K562 (cell line): ENCODE data around the gene POLR2H. TPM values are rescaled to one million over a fixed set of nuclear protein-coding genes. Genes with fewer than 3 reads are reported as not detected.

ENCODE experiments used
- ATAC-seq: fragments of 200-7000 bp; cut with Tn5 transposase; 3 replicates; pipeline ENCODE4 v1.9.1; 2020; ENCODE audit warnings: moderate library complexity
- BruUV-seq: library from RNA; stranded (reverse); fragments of 400-500 nt; replicated peaks from 2 replicates; lab custom pipeline; 2021; lab: Mats Ljungman, UMichigan
- CTCF ChIA-PET: fragments of 300-600 bp; formaldehyde crosslinking; extraction: SDS; loops from one replicate; lab custom pipeline; 2021; ENCODE audit warnings: low intra/inter-chr PET ratio; lab: Yijun Ruan, JAX
- POLR2A ChIA-PET: fragments of 300-600, 350-650 bp; sonication (Branson Sonifier 250); formaldehyde crosslinking; extraction: SDS; loops from one replicate; lab custom pipeline; 2021; ENCODE audit warnings: antibody characterized with exemption, inconsistent platforms; lab: Yijun Ruan, JAX
- DNase-seq, 4 experiments: peaks; one replicate each; pipeline versions ENCODE4 v3.0.0 to v3.0.0-alpha.2; 2011 to 2018; ENCODE audit warnings: low spot score in 3 of 4, mixed read lengths in 3 of 4; ENCODE audit errors: extremely low read depth in 1 of 4
- FAIRE-seq: peaks from 2 replicates; lab custom pipeline; 2011; peaks lifted over from hg19 to GRCh38; lab: Jason Lieb, UNC
- H2AFZ ChIP-seq: 2 replicates; pipeline ENCODE4 v1.6.0; 2011; ENCODE audit warnings: low read depth, low read length, control low read depth, inconsistent platforms
- H3K27ac ChIP-seq: fragments of 200-600 bp; 3 replicates; pipeline ENCODE4 v1.8.0; 2011; ENCODE audit warnings: low read depth, mild to moderate bottlenecking, control low read depth, inconsistent platforms, low read length, moderate library complexity, mixed read lengths; ENCODE audit errors: extremely low read depth
- H3K27me3 ChIP-seq, 2 experiments: fragments of 300-600 bp in 1 of 2; 2 replicates in 1 of 2; 3 replicates in 1 of 2; pipeline versions ENCODE4 v1.6.0 to v1.8.0; 2011; ENCODE audit warnings: inconsistent platforms in 2 of 2, low read length in 2 of 2, mild to moderate bottlenecking in 1 of 2, mixed read lengths in 1 of 2, moderate library complexity in 1 of 2; ENCODE audit not compliant: control insufficient read depth in 2 of 2, insufficient read depth in 2 of 2
- H3K36me3 ChIP-seq: fragments of 300-600 bp; 3 replicates; pipeline ENCODE4 v1.8.0; 2011; ENCODE audit warnings: mild to moderate bottlenecking, low read length, inconsistent platforms; ENCODE audit not compliant: control insufficient read depth, insufficient read depth
- H3K4me1 ChIP-seq, 2 experiments: fragments of 200-600 bp in 1 of 2; replicated peaks in 1 of 2; 2 replicates in 1 of 2; 3 replicates in 1 of 2; pipeline versions ENCODE4 v1.5.1 to v1.8.0; 2011; ENCODE audit warnings: inconsistent platforms in 2 of 2, low read length in 2 of 2, mild to moderate bottlenecking in 1 of 2, mixed read lengths in 1 of 2, moderate library complexity in 1 of 2; ENCODE audit not compliant: control insufficient read depth in 2 of 2, insufficient read depth in 2 of 2
- H3K4me2 ChIP-seq: 2 replicates; pipeline ENCODE4 v1.6.1; 2011; ENCODE audit warnings: low read length, control low read depth, inconsistent platforms, mixed read lengths; ENCODE audit not compliant: insufficient read depth
- H3K4me3 ChIP-seq: fragments of 200-600 bp; sonication (generic), shearing (Covaris generic); 2 replicates; pipeline ENCODE4 v1.5.1; 2016; ENCODE audit warnings: control low read depth, inconsistent platforms
- H3K79me2 ChIP-seq: fragments of 200-600 bp; 3 replicates; pipeline ENCODE4 v1.8.0; 2011; ENCODE audit warnings: low read length, inconsistent platforms; ENCODE audit not compliant: control insufficient read depth, insufficient read depth
- H3K9ac ChIP-seq, 2 experiments: 2 replicates each; pipeline versions ENCODE4 v1.6.0 to v1.6.1; 2011; ENCODE audit warnings: low read depth in 2 of 2, low read length in 2 of 2, control low read depth in 1 of 2, inconsistent platforms in 1 of 2, mild to moderate bottlenecking in 1 of 2, mixed read lengths in 1 of 2; ENCODE audit not compliant: insufficient read depth in 1 of 2
- H3K9me1 ChIP-seq: one replicate; pipeline ENCODE4 v1.6.0; 2011; ENCODE audit warnings: inconsistent platforms, mild to moderate bottlenecking, low read length, moderate library complexity; ENCODE audit not compliant: control insufficient read depth, insufficient read depth
- H3K9me3 ChIP-seq: replicated peaks from 2 replicates; pipeline ENCODE4 v1.5.1; 2011; ENCODE audit warnings: low read depth, low read length, inconsistent platforms; ENCODE audit not compliant: control insufficient read depth, insufficient read depth
- H4K20me1 ChIP-seq: replicated peaks from 2 replicates; pipeline ENCODE4 v1.6.1; 2011; ENCODE audit warnings: low read length, inconsistent platforms, mixed read lengths; ENCODE audit not compliant: control insufficient read depth, insufficient read depth
- KHSRP ChIP-seq: fragments of 450-650 bp; IDR thresholded peaks from 2 replicates; pipeline ENCODE4 v1.6.1; 2017
- WGBS: fragments of 100-300 bp; shearing (Covaris generic); methylation state at CpG from one replicate; pipeline ENCODE4 v1.1.6; 2016; ENCODE audit warnings: low coverage, mixed read lengths; ENCODE audit not compliant: insufficient coverage; ENCODE audit errors: missing lambda C conversion rate; 5-methylcytosine and 5-hydroxymethylcytosine counted together
- in situ Hi-C: fragments of 300-500 bp; cut with MboI; formaldehyde crosslinking; loops from 4 replicates; pipeline ENCODE4 v1.15.0; 2018; ENCODE audit warnings: inconsistent platforms, mixed read lengths
- intact Hi-C: fragments of 100-400 bp; cut with micrococcal nuclease; formaldehyde crosslinking; loops from 2 replicates; pipeline ENCODE4 v1.14.2; 2022
- polyA plus RNA-seq, 8 experiments: library from polyadenylated mRNA; depleted of rRNA in 4 of 8; stranded (reverse) in 5 of 8; unstranded in 3 of 8; fragments of >200 nt; fragmentation: Nextera tagmentation in 2 of 8; fragmentation: Illumina TruSeq in 1 of 8; extraction: Ambion mirVana in 2 of 8; extraction: Trizol in 1 of 8; gene quantifications; 2 replicates each; pipeline versions ENCODE4 v1.2.1 to v1.2.3, GENCODE V29; 2011 to 2014; ENCODE audit warnings: inconsistent platforms in 1 of 8, missing spikeins in 1 of 8
- total RNA-seq, 7 experiments: library from RNA; depleted of rRNA in 6 of 7; stranded (reverse); fragments of >200 nt in 6 of 7; fragmentation: Illumina TruSeq in 2 of 7; extraction: Trizol in 2 of 7; gene quantifications; 2 replicates each; pipeline versions ENCODE4 v1.2.1 to v1.2.3, GENCODE V29; 2011 to 2021; ENCODE audit warnings: low replicate concordance in 1 of 7
- TF ChIP-seq, protein P1 (sequence below), 3 experiments: fragments of 200-800 bp in 1 of 3; sonication (Bioruptor generic) in 1 of 3; sonication (generic) in 1 of 3; formaldehyde crosslinking in 1 of 3; IDR thresholded peaks; 2 replicates each; pipeline versions ENCODE4 v1.6.1 to v1.8.0; 2016 to 2022; ENCODE audit warnings: mild to moderate bottlenecking in 2 of 3, missing compliant biosample characterization in 2 of 3, missing genetic modification characterization in 2 of 3, missing genetic modification reagents in 1 of 3
- TF ChIP-seq, protein P2 (sequence below): sonication (generic); formaldehyde crosslinking; IDR thresholded peaks from 2 replicates; pipeline ENCODE4 v1.8.0; 2022; ENCODE audit warnings: missing genetic modification reagents, mild to moderate bottlenecking, moderate library complexity, borderline replicate concordance

The POLR2H gene
- total and polyA plus RNA-seq, 9 of the 15 experiments (the other 6 are each of a cell fraction or from before 2014, with no cell fraction given) = 128 to 512 (median 220) TPM

DNA sequence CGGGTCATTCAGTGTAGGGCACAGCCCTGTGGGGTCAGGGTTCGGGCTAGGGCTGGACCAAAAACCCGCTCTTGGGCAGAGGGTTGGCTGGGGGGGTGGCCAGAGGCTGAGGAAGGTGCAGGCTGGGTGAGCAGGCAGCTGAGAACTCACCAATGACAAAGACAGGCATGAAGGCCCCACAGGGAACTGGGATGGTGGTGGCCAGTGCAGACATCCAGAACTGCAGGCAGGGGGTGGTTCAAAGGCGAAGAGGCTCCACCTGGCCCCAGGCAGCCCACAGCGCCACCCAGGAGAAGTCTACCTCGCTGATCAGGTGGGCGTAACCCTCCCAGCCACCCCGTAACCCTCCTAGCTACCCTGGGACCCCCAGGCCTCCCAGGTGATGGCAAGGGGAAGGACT is 6.8 kb upstream of the POLR2H start:
- H3K79me2 ChIP-seq = peaks cover 6% of the 10 kb centered on the region; the same call in 2 of the 3 replicates
- in situ Hi-C loops (no loop called here), intact Hi-C loops (no loop called here)
- no peaks in the 10 kb centered on the region for H4K20me1 ChIP-seq
- no peak overlapping the region for H3K4me3 ChIP-seq
- H3K9me3 ChIP-seq = no peaks in the 10 kb centered on the region
- DNase-seq (no peak), ATAC-seq (no peak; the same call in 2 of the 3 replicates)
- WGBS = 91% methylated on average over 5 of the region's 8 CpGs
- ChIA-PET POLR2A (interaction anchor here (0.6 to 1.2 kb wide), 3 partner anchors 9 to 1469 kb away, joined by 3 to 4 read pairs (median 4); no protein-coding TSS in a partner anchor), CTCF (no interaction called here)
- no peaks in the 10 kb centered on the region for H3K27me3 ChIP-seq
- H3K4me2 ChIP-seq = no peak overlapping the region
- H3K27ac ChIP-seq = no peak overlapping the region
- peaks cover 86% of the 10 kb centered on the region; the same call in 2 of the 3 replicates for H3K36me3 ChIP-seq
- peaks cover 25 to 69% of the 10 kb centered on the region in 2 experiments; a peak in 4 of 5 replicates for H3K4me1 ChIP-seq
- TF ChIP-seq, protein P1, sequence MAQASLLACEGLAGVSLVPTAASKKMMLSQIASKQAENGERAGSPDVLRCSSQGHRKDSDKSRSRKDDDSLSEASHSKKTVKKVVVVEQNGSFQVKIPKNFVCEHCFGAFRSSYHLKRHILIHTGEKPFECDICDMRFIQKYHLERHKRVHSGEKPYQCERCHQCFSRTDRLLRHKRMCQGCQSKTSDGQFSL (CRISPR knock-in tag; IDR thresholded peaks at IDR 0.05) = 0 out of 2 replicates have a peak, but pooled peaks have one; percentile 58
- TF ChIP-seq, protein P1 (tag; IDR thresholded peaks at IDR 0.05) = no peak
- TF ChIP-seq, protein P2, sequence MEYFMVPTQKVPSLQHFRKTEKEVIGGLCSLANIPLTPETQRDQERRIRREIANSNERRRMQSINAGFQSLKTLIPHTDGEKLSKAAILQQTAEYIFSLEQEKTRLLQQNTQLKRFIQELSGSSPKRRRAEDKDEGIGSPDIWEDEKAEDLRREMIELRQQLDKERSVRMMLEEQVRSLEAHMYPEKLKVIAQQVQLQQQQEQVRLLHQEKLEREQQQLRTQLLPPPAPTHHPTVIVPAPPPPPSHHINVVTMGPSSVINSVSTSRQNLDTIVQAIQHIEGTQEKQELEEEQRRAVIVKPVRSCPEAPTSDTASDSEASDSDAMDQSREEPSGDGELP (CRISPR knock-in tag) = peak; percentile 18; the same call in 1 of the 2 replicates
- no peak for TF ChIP-seq KHSRP
- TF ChIP-seq, all 486 proteins: peak for 2
- H3K9ac ChIP-seq = peak overlapping the region in 1 of 2 experiments; percentile 60; a peak in 2 of 4 replicates
- H2AFZ ChIP-seq = no peak overlapping the region
- BruUV-seq = no TSS peak
- H3K9me1 ChIP-seq = peaks cover 5% of the 10 kb centered on the region
- no peak for FAIRE-seq
